DND-41 (cell line): ENCODE measurements around the gene POLA1.

Experiments
- ATAC-seq: fragments of 200-7000 bp; cut with Tn5 transposase; 3 replicates; pipeline ENCODE4 v1.9.1; 2021; ENCODE audit warnings: low read depth; ENCODE audit not compliant: insufficient read depth
- DNase-seq: peaks from one replicate; pipeline ENCODE4 v3.0.0-alpha.2; 2020
- H2AFZ ChIP-seq: 2 replicates; pipeline ENCODE4 v1.6.0; 2012; ENCODE audit warnings: low read depth, low read length
- H3K27ac ChIP-seq: 2 replicates; pipeline ENCODE4 v1.5.1; 2012; ENCODE audit warnings: low read length, inconsistent platforms
- H3K27me3 ChIP-seq: fragments of 200-600 bp; sonication (generic); 2 replicates; pipeline ENCODE4 v1.6.0; 2012; ENCODE audit warnings: low read length, mild to moderate bottlenecking, inconsistent platforms; ENCODE audit not compliant: insufficient read depth, poor library complexity
- H3K36me3 ChIP-seq: 2 replicates; pipeline ENCODE4 v1.5.1; 2012; ENCODE audit warnings: low read length, inconsistent platforms; ENCODE audit not compliant: insufficient read depth
- H3K4me1 ChIP-seq: 2 replicates; pipeline ENCODE4 v1.5.1; 2012; ENCODE audit warnings: mild to moderate bottlenecking, low read length; ENCODE audit not compliant: insufficient read depth
- H3K4me2 ChIP-seq: 2 replicates; pipeline ENCODE4 v1.6.0; 2012; ENCODE audit warnings: mild to moderate bottlenecking, moderate library complexity, low read length, inconsistent platforms; ENCODE audit not compliant: insufficient read depth
- H3K4me3 ChIP-seq, 2 experiments: fragments of 200-600 bp in 1 of 2; shearing (Covaris generic) in 1 of 2; 2 replicates each; pipeline ENCODE4 v1.5.1; 2012 to 2016; ENCODE audit warnings: inconsistent platforms in 2 of 2, low read length in 2 of 2, mild to moderate bottlenecking in 2 of 2, low read depth in 1 of 2, moderate library complexity in 1 of 2
- H3K79me2 ChIP-seq: 2 replicates; pipeline ENCODE4 v1.6.0; 2012; ENCODE audit warnings: low read length, inconsistent platforms; ENCODE audit not compliant: insufficient read depth
- H3K9ac ChIP-seq: 2 replicates; pipeline ENCODE4 v1.6.0; 2012; ENCODE audit warnings: low read depth, mild to moderate bottlenecking, inconsistent platforms, low read length, moderate library complexity
- H3K9me3 ChIP-seq: 2 replicates; pipeline ENCODE4 v1.5.1; 2012; ENCODE audit warnings: low read length, moderate library complexity, mild to moderate bottlenecking, inconsistent platforms; ENCODE audit not compliant: insufficient read depth, severe bottlenecking
- H4K20me1 ChIP-seq: 2 replicates; pipeline ENCODE4 v1.6.0; 2012; ENCODE audit warnings: low read length; ENCODE audit not compliant: insufficient read depth
- CTCF ChIP-seq: IDR thresholded peaks from 2 replicates; pipeline ENCODE4 v1.5.1; 2012; ENCODE audit warnings: borderline replicate concordance, low read length, moderate library complexity, mild to moderate bottlenecking; ENCODE audit not compliant: poor library complexity, severe bottlenecking; ENCODE audit errors: extremely low read depth
- EZH2 ChIP-seq: IDR thresholded peaks from 3 replicates; pipeline ENCODE4 v1.6.1; 2012; ENCODE audit warnings: borderline replicate concordance, low read depth, mild to moderate bottlenecking, moderate library complexity, low read length, inconsistent platforms; ENCODE audit not compliant: severe bottlenecking

Gene POLA1

GRCh38 chrX:24748196-24748595 lies 54.5 kb downstream of the POLA1 start:
- Histone ChIP-seq H3K9ac (no peak overlapping the region), H3K4me3 (no peak overlapping the region), H3K9me3 (no peaks in the 10 kb centered on the region), H4K20me1 (no peaks in the 10 kb centered on the region), H3K27me3 (no peaks in the 10 kb centered on the region), H3K4me1 (no peaks in the 10 kb centered on the region), H3K4me2 (no peak overlapping the region), H3K27ac (no peak overlapping the region), H2AFZ (no peak overlapping the region), H3K36me3 (peaks cover 51% of the 10 kb centered on the region), H3K79me2 (no peaks in the 10 kb centered on the region)
- DNase-seq = no peak
- TF ChIP-seq CTCF (no peak), EZH2 (no peak)
- ATAC-seq = no peak

GRCh38 chrX:24759786-24760185 lies 66.1 kb downstream of the POLA1 start:
- H3K36me3 ChIP-seq = peaks cover 73% of the 10 kb centered on the region
- no peaks in the 10 kb centered on the region for H3K27me3 ChIP-seq
- TF ChIP-seq CTCF (no peak), EZH2 (no peak)
- H4K20me1 ChIP-seq = peaks cover under 1% of the 10 kb centered on the region; the same call in 1 of the 2 replicates
- ATAC-seq = no peak
- no peaks in the 10 kb centered on the region for H3K9me3 ChIP-seq
- H3K4me1 ChIP-seq = no peaks in the 10 kb centered on the region
- H3K4me3 ChIP-seq = no peak overlapping the region
- H3K27ac ChIP-seq = no peak overlapping the region
- H3K79me2 ChIP-seq = no peaks in the 10 kb centered on the region
- no peak overlapping the region for H3K4me2 ChIP-seq
- H2AFZ ChIP-seq = no peak overlapping the region
- DNase-seq = no peak
- no peak overlapping the region for H3K9ac ChIP-seq

- no peak overlapping the region for H3K4me2 ChIP-seq
- H2AFZ ChIP-seq = no peak overlapping the region
- peaks cover 2% of the 10 kb centered on the region; the same call in 1 of the 2 replicates for H4K20me1 ChIP-seq
- peaks cover 72% of the 10 kb centered on the region for H3K36me3 ChIP-seq
- H3K4me3 ChIP-seq = no peak overlapping the region
- no peak overlapping the region for H3K9ac ChIP-seq
- TF ChIP-seq EZH2 = no peak
- no peak for TF ChIP-seq CTCF
- H3K9me3 ChIP-seq = no peaks in the 10 kb centered on the region
- H3K79me2 ChIP-seq = no peaks in the 10 kb centered on the region
- H3K27me3 ChIP-seq = no peaks in the 10 kb centered on the region
- H3K27ac ChIP-seq = no peak overlapping the region
- ATAC-seq (no peak), DNase-seq (no peak)
- H3K4me1 ChIP-seq = no peaks in the 10 kb centered on the region
Measured at GRCh38 chrX:24760363-24761000, 66.8 kb downstream of the POLA1 start.
